Fibroblast of lung (primary cell): ENCODE results near the gene HMOX2. TPM values are rescaled to one million over a fixed set of nuclear protein-coding genes. Genes with fewer than 3 reads are reported as not detected.

Source experiments
- DNase-seq, 2 donors: peaks; one replicate each; pipeline versions ENCODE4 v3.0.0 to v3.0.0-alpha.2; 2010; ENCODE audit warnings: low read depth in 2 of 2
- H2AFZ ChIP-seq: 2 replicates; pipeline ENCODE4 v1.5.1; 2012; ENCODE audit warnings: low read length, control low read depth, inconsistent platforms
- H3K27ac ChIP-seq: 2 replicates; pipeline ENCODE4 v1.5.1; 2011; ENCODE audit warnings: low read length, control low read depth; ENCODE audit not compliant: insufficient read depth
- H3K27me3 ChIP-seq: 2 replicates; pipeline ENCODE4 v1.5.1; 2011; ENCODE audit warnings: mild to moderate bottlenecking, low read length; ENCODE audit not compliant: control insufficient read depth, insufficient read depth
- H3K36me3 ChIP-seq: 2 replicates; pipeline ENCODE4 v1.5.1; 2011; ENCODE audit warnings: low read length; ENCODE audit not compliant: control insufficient read depth, insufficient read depth
- H3K4me1 ChIP-seq: 2 replicates; pipeline ENCODE4 v1.5.1; 2011; ENCODE audit warnings: low read length; ENCODE audit not compliant: control insufficient read depth, insufficient read depth; ENCODE audit errors: extremely low read depth
- H3K4me2 ChIP-seq: 2 replicates; pipeline ENCODE4 v1.5.1; 2011; ENCODE audit warnings: low read length, control low read depth; ENCODE audit not compliant: insufficient read depth; ENCODE audit errors: extremely low read depth
- H3K4me3 ChIP-seq, 4 experiments: fragments of 200-600 bp in 1 of 4; sonication (generic) in 1 of 4; replicated peaks in 1 of 4; 2 replicates each; pipeline ENCODE4 v1.5.1; 2011 to 2016; ENCODE audit warnings: low read length in 4 of 4, low read depth in 3 of 4, mild to moderate bottlenecking in 3 of 4, control low read depth in 2 of 4, inconsistent platforms in 1 of 4, mixed read lengths in 1 of 4; ENCODE audit not compliant: insufficient read depth in 1 of 4; ENCODE audit errors: control extremely low read depth in 1 of 4
- H3K79me2 ChIP-seq: 2 replicates; pipeline ENCODE4 v1.5.1; 2012; ENCODE audit warnings: mild to moderate bottlenecking, low read length, inconsistent platforms; ENCODE audit not compliant: control insufficient read depth, insufficient read depth
- H3K9ac ChIP-seq: 2 replicates; pipeline ENCODE4 v1.5.1; 2011; ENCODE audit warnings: mild to moderate bottlenecking, low read length, control low read depth; ENCODE audit not compliant: insufficient read depth
- H3K9me3 ChIP-seq: 2 replicates; pipeline ENCODE4 v1.5.1; 2012; ENCODE audit warnings: low read depth, low read length; ENCODE audit not compliant: control insufficient read depth, insufficient read depth
- H4K20me1 ChIP-seq: 2 replicates; pipeline ENCODE4 v1.5.1; 2011; ENCODE audit warnings: low read length; ENCODE audit not compliant: control insufficient read depth, insufficient read depth; ENCODE audit errors: extremely low read depth
- CTCF ChIP-seq, 2 donors: IDR thresholded peaks in 1 of 2; conservative IDR thresholded peaks in 1 of 2; 1 replicate in 1 of 2; 2 replicates in 1 of 2; pipeline ENCODE4 v1.5.1; 2011 to 2012; ENCODE audit warnings: low read length in 2 of 2, control low read depth in 1 of 2, inconsistent platforms in 1 of 2, low read depth in 1 of 2, mild to moderate bottlenecking in 1 of 2
- EZH2 ChIP-seq: IDR thresholded peaks from 2 replicates; pipeline ENCODE4 v1.5.1; 2012; ENCODE audit warnings: low read length, control low read depth, mild to moderate bottlenecking; ENCODE audit errors: missing control alignments
- polyA plus RNA-seq, 2 donors: library from polyadenylated mRNA; depleted of rRNA in 1 of 2; stranded (reverse) in 1 of 2; unstranded in 1 of 2; fragments of >200 nt; gene quantifications; 2 replicates each; pipeline ENCODE4 v1.2.1, GENCODE V29; 2011 to 2012; ENCODE audit warnings: missing spikeins in 1 of 2
- total RNA-seq: library from RNA; depleted of rRNA; stranded (reverse); fragments of >200 nt; gene quantifications from 2 replicates; pipeline ENCODE4 v1.2.1, GENCODE V29; 2014

Gene HMOX2
- total and polyA plus RNA-seq, 2 donors (not counting 1 experiment from before 2014, with no cell fraction given), result 40.0 to 45.7 TPM

GRCh38 chr16:4428500-4428899 lies 47.7 kb upstream of the HMOX2 start:
- Histone ChIP-seq H3K9ac (no peak overlapping the region), H3K4me2 (no peak overlapping the region), H4K20me1 (no peaks in the 10 kb centered on the region), H3K4me1 (peaks cover 7% of the 10 kb centered on the region), H3K27ac (no peak overlapping the region), H3K27me3 (no peaks in the 10 kb centered on the region), H3K79me2 (peaks cover 40% of the 10 kb centered on the region), H3K9me3 (no peaks in the 10 kb centered on the region), H2AFZ (no peak overlapping the region), H3K4me3 (no peak overlapping the region), H3K36me3 (peaks cover 3% of the 10 kb centered on the region)
- DNase-seq, result no peak
- TF ChIP-seq EZH2, result no peak
- no peak for TF ChIP-seq CTCF (conservative IDR thresholded peaks at IDR 0.05 in 1 of 2, IDR thresholded peaks at IDR 0.05 in 1 of 2; ENCODE audit: low read depth in 1 of 2, low read length in 2 of 2)

- H3K9ac ChIP-seq, result no peak overlapping the region
- no peak overlapping the region for H3K4me3 ChIP-seq
- no peak overlapping the region for H3K4me2 ChIP-seq
- no peaks in the 10 kb centered on the region for H3K9me3 ChIP-seq
- H2AFZ ChIP-seq, result no peak overlapping the region
- peaks cover 5% of the 10 kb centered on the region for H3K4me1 ChIP-seq
- no peak overlapping the region for H3K27ac ChIP-seq
- no peak for DNase-seq
- no peaks in the 10 kb centered on the region for H4K20me1 ChIP-seq
- H3K36me3 ChIP-seq, result peaks cover 5% of the 10 kb centered on the region
- no peaks in the 10 kb centered on the region for H3K27me3 ChIP-seq
- H3K79me2 ChIP-seq, result peaks cover 36% of the 10 kb centered on the region
- TF ChIP-seq EZH2 (no peak), CTCF (conservative IDR thresholded peaks at IDR 0.05 in 1 of 2, IDR thresholded peaks at IDR 0.05 in 1 of 2; ENCODE audit: low read depth in 1 of 2, low read length in 2 of 2) (no peak)
These were observed 45.2 kb upstream of the HMOX2 start for GRCh38 chr16:4431023-4431422.

GRCh38 chr16:4433228-4433627 lies 43.0 kb upstream of the HMOX2 start:
- TF ChIP-seq CTCF (conservative IDR thresholded peaks at IDR 0.05 in 1 of 2, IDR thresholded peaks at IDR 0.05 in 1 of 2; ENCODE audit: low read depth in 1 of 2, low read length in 2 of 2), result no peak
- no peak for TF ChIP-seq EZH2

More at GRCh38 chr16:4433228-4433627, 43.0 kb upstream of the HMOX2 start:
- Histone ChIP-seq H3K27me3 (no peaks in the 10 kb centered on the region), H3K27ac (no peak overlapping the region), H3K9ac (no peak overlapping the region), H3K4me3 (no peak overlapping the region), H3K79me2 (peaks cover 17% of the 10 kb centered on the region), H4K20me1 (no peaks in the 10 kb centered on the region), H3K9me3 (no peaks in the 10 kb centered on the region), H3K36me3 (peaks cover 3% of the 10 kb centered on the region), H3K4me2 (no peak overlapping the region), H2AFZ (no peak overlapping the region), H3K4me1 (peaks cover 3% of the 10 kb centered on the region)
- no peak for DNase-seq
